GM18508 (cell line): ENCODE data around the gene FBN2.

Experiments
- ATAC-seq: cut with Tn5 transposase; IDR thresholded peaks from one replicate; pipeline ENCODE4 v1.9.1; 2021; ENCODE audit warnings: moderate number of reproducible peaks; ENCODE audit not compliant: insufficient read depth, unreplicated experiment

FBN2 gene

DNA sequence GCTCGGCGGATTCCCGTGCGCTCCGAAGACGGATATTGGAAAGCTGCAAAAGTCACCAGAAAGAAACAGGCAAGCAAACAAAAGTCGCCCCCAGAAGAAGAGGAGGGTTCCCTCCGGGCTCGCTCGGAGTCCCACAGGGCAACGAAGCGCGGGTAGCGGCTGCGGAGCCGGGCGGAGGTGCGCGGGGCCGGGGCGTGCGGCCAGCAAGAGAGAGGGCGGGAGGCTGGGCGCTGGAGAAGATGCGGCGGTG is at the start of gene FBN2:
Gene FBN2, minus strand, starts transcription at position 246 of the 250 bp plus-strand sequence. CDS start 642 bp downstream, outside the sequence.
- no peak for ATAC-seq

DNA sequence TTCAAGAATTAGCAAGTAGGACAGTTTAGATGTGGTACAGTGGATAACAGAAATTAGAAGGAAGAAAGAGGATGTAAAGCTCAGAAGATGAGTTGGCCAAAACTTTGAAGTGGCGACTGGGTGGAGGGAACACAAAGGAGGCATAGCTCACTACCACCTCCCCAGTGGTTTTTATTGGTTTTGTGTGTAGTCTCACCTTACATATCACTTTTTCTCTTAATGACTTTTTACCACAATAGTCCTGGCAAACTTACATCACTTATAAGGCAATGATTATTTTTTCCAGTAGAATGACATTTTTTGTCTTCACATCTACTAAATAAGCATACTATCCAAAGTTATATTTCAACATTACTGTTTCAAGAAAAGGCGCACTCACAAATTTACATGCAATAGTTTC is 49.2 kb upstream of the FBN2 start:
- no peak for ATAC-seq

DNA sequence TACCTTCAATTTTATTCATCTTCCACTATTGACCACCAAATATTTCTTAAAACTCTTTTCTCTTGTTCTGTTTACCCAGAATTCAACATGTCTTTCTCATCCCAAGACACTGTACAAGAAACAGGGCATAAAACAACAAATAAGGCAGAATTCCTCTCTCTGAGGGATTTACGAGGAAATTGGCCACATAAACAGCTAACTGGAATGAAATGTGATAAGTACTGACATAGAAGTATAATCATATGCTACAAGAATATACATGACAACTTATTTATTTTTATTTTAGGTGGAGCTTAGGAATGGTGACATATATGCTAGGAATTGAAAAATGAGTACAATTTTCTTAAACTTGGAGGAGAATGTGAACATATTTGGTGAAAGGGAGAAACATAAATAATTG is 48.8 kb upstream of the FBN2 start:
- no peak for ATAC-seq

DNA sequence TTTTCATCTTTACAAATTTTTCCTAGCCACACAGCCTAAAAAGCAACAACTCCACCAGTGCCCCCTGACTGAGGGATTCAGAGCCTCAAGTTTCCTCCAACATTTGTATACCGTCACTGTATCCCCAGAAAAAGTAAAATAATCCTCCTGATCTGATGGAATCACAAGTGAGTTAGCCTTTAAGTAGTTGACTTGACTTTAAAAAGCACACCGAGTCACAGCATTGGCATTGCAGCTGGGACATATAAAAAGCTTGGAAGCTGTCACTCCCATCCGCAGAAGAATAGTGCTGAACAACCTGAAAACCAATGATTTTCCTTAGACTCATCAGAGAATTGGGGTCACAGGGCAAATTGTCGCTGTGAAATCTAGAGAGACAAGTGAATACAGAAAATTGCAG is 41.6 kb upstream of the FBN2 start:
- no peak for ATAC-seq

DNA sequence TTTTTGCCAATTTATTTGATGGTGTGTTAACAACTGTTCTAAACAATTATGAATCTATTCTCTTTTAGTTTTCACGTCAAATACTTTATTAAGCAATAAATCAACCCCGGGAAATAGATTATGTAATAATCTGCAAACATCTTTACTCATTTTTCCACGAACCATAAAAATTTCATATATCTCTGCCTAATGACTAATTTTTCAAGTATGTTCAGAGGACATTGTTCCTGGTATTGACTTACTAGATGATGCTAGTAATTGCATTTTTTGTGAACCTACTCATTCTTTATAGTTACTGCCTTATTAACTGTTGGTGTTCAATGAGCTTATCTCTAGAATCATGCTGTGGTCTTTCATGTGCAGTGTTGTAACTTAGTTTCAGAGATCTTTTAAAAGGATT is 41.0 kb upstream of the FBN2 start:
- no peak for ATAC-seq

DNA sequence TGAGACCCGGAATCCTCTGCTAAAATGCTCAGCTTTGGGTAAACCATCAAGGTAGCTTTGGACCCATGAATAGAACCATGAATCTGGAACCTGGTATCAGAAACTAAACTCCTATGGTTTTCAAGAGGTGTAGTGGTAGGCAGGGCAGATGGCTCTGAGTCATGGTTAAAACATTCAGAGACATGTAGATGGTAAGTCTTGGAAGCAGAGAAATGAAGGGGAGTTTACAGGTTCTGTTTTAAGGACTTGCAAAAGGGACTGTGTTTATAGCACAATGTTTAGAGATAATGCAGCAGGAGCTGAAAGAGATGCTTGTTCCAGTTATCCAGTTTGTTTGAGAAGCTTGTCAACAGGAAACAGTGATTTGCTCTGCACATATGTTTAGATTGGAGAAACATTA is 36.0 kb upstream of the FBN2 start:
- no peak for ATAC-seq

DNA sequence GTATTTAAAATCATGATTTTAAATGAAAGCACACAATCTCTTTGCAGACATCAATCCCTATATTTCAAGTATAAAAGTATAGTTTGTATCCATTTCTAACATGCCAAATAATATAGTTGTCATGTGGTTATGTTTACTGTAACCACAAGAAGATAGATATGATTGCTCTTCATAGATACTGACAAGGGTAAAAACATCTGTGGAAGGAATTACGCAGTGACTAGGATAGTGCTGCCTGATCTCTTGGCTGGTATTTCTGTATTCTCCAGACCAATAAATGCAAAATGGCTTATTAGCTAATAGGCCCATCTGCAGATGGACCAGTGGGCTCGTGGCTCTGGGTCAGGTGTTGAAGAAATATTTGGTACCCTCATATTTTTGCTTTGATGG is 34.9 kb upstream of the FBN2 start:
- no peak for ATAC-seq

DNA sequence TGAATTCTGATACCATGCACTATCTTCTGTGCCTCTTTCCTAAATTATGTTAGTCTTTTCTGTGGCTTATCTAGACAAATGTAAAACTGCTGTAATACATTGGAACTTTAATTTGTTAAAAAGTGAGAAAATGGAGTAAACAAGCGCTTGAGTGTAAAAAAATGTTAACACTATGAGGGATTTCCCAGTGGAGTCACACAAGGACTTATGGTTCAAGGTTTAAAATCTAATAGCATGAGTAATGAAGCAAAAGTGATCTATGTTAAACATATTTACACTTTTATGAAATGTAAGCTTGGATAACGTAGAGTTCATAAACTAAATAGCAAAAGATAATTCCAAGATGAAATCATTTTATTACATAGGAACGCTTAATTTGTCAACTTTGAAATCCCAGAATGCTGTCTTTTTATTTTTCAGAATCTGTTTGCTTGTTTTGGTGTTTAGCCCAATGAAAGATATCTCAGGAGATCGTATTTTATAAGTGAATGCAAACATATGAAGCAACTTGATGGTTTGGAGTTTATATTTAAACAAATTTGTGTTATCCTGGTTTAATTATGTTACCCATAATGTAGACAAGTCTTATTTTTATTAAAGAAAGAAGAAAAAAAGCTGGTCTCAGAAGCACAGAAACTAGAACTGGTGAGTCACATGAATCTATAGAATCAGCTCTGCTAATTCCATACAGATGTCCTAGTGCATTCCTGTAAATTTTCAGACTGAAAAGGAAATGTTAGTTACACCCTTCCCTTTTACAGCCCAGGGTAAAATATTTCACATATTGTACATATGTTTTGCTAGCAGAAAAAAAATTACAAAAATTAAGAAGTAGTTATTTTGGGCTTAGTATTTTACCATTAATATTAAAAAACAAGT is 34.2 kb upstream of the FBN2 start:
- no peak for ATAC-seq

DNA sequence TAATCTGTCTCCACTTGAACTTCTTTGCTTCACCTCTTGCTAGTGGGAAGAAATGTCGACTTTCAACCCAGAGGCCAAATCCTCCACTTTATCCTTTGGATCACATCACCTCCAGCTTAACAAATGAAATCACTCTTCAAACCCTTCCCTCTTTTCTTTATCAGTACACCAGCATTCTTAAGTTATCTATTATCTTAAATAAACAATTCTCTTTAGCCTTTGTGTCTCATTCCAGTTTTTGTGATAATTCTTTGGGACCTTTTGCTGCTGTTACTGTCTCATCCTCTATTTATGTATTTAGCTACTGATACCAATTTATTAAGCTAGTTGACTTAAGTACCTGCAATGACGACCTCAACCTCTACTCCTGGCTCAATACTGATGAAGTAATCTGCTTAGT is 28.1 kb upstream of the FBN2 start:
- no peak for ATAC-seq

DNA sequence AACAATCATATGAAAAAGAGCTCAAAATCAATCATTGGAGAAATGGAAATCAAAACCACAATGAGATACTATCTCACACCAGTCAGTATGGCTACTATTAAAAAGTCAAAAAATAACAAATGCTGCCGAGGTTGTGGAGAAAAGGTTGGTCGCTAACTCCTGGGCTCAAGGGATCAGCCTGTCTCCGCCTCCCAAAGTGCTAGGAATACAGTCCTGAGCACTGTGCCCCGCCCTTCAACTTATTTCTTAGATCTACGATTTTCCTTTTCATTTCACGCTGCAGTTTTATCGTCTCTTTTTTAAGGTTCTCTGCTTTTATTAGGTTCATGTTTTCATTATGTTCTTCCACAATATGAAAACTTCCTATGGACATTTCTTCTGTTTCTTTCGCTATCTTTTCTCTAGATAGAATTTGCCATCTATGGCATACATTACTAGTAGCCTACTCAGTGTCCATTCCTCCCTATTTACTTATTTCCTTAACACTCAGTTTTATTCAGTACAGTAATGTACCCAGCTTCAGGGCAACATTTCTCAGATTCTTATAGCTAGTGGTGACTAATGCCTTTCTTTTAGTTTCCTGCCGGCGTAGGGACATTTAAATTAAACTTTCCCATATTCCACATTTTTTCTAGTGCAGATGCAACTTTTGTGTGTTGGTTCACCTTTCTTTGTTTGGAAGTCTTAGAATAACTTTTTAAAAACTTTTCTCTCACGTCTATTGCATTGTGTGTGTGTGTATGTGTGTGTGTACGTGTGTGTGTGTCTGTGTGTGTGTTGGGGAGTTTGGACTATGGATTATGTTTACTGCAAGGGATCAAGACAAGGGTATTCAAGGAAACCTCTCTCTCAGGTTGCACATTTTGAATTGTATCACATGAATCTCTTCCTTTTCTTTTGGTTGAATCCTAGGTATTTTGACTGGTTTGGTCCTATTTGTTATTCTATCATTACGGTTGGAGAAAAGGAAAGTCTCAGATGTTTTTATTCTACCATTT is 21.6 kb upstream of the FBN2 start:
- ATAC-seq: no peak

DNA sequence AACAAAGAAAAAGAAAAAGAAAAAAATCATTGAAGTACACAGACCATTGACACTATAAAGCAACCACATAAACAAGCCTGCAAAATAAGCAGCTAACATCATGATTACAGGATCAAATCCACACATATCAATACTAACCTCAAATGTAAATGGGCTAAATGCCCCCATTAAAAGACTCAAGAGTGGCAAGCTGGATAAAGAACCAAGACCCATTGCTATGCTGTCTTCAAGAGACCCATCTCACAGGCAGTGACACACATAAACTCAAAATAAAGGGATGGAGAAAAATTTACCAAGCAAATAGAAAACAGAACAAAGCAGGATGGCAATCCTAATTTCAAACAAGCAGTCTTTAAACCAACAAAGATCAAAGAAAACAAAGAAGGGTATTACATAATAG is 15.7 kb upstream of the FBN2 start:
- ATAC-seq: no peak

DNA sequence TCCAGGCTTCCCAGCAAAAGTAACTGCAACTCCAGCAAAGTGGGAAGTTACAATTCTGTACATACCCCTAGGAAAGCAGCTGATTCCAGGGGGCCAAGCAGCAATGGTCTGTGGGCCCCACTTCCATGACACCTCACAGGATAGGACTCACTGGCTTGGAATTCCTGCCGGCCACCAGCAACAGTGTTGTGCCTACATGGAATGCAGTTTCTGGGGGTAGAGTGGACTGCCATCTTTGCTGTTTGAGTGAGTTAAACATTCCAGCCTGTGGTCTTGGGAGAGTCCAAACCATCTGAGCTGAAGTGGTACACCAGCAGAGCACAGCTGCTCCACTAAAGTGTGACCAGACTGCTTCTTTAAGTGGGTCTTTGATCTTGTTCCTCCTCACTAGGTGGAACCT is 13.4 kb upstream of the FBN2 start:
- ATAC-seq: no peak

DNA sequence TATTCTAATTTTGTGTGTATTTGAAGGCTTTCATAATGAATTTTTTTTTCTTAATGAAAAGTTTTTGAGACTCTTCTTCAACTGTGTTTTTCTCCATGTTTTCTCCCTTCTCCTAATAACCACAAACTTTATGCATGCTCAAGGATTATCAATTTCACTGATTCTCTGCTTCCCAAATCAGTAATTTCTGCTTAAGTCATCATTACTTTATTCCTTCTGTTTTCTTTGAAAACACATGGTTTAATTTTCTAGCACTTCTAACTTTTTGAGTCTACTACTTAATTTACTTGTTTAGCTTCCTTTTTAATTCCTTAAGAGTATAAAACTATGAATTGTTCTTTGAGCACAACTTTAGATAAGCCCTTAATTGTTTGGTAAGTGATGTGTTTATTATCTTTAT is 11.5 kb upstream of the FBN2 start:
- ATAC-seq: no peak

DNA sequence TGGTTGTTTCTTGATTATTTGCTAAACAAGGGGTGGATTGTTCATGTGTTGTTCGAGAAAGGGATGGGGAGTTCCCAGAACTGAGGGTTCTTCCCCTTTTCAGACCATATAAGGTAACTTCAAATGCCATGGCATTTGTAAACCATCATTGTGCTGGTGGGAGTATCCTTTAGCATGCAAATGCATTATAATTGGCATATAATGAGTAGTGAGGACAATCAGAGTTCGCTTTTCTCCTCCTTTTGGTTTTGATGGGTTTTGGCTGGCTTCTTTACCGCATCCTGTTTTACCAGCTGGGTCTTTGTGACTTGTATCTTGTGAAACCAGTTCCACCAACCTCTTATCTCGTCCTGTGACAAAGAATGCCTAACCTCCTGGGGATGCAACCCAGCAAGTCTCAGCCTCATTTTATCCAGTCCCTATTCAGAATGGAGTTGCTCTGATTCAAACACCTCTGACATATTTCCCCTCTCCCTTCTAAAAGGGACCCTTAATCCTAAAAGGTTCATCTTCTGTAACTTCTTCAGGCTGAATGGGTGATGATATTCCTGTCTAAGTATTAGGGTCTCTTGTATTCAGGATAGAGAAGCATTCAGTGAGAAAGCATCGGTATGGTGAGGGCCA is 8.7 kb upstream of the FBN2 start:
- ATAC-seq: no peak

DNA sequence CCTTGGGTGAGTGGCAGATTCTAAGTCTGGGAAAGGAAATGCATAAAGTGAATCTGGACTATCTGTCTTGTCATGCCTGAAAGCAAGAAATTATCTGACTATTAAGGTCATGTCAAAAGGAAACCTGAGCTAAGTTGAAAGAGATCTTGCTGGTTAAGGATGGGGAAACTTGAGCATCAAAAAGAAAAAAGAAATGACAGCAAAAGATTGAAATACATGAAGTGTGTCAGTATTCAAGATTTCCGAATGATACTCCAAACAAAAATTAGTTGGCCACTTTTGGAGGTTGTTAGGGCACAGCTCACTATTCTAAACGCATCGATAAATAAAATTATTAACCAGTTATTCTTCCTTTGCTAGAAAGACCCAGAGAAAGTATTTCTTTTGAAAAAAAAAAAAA is 3.3 kb upstream of the FBN2 start:
- no peak for ATAC-seq

DNA sequence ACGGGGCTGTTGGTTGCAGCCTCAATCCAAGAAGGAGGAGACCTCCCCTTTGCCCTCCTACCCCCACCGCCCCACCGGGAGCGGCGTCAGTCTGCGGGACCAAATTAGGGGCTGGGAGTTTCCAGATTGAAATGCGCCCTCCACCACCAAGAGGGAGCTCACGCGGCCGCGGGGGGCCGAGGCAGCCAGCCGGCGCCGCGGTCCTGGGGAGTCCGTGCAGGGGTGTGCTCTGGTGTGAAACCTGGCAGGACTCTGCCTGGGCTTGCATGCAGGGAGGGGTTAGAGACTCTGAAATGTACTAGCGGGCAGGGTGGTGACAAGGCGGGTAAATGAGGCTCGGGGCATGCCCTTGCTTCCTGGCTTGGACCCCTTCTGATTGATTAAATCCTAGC is 989 bp upstream of the FBN2 start:
- no peak for ATAC-seq

DNA sequence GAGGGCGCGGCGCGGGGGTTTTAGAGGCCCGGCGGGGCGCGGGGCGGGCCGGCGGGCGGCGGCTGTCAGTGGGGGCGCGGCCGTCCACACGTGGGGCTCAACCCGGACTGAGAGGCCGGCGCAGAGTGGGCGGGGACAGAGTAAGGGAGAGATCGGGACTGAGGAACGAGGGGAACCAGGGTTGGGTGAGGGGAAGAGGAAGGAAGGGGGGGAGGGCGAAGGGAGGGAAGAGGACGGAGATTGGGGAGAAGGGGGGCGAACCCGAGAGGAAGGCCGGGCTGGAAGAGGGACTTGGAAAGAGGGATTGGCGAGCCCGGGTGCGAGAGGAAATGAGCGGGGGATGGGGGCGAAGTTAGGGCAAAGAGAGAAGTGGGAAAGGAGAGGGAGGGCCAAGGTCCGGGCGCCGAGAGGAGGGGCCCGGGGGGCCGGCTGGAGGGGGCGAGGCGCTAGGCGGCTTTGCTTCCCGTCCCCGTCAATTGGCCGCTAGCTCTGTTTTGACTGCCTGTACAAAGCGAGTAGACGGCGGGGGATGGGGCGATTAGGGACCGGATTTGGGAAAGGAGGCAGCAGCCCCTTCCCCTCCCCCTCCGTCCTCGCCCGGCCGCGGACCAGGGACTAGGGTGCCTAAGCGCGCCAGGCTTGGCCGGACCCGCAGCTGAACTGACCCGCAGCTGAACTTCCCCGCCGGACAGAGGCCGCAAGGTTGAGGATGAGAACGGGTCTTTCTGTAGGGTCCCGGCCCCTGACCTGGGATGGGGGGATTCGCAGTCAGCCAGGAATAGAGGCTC is 399 bp upstream of the FBN2 start:
- no peak for ATAC-seq

DNA sequence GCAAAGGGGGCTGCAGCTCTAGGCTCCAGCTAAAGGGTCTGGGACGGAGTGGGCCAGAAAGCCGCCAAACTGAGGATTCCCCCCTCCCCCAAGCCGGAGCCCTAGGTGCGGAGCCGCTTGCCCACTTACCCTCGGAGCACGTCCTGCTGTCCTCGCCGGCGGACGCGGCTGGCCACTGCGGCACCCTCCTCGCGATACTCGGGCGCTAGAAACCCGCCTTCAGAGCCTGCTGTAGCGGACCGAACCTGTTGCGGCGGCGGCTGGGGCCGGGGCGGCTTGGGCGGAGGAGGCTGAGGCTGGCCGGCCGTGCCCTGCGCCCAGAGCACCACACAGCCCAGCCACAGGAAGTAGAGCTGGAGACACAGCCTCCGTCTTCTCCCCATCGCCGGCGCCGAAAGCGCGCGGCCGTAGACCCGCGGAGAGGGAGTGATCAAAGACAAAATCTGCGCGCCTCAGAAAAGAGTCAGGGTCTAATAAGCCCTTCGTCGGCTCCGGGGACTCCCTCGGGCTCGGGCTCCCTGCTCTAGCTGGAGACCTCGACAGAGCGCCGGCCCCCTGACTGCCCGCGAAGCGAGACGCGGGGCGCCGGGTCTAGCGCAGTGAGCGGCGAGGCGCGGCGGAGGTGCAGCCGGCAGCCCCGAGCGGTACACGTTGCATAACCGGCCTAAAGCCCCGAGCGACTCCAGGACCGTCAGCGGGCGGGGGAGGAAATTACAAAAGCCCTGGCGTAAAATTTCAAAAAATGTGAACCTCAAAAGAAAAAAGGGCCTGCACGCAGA is 635 bp downstream of the FBN2 start:
- no peak for ATAC-seq
